Measurements from ENCODE around the gene GRIK3.

DNA sequence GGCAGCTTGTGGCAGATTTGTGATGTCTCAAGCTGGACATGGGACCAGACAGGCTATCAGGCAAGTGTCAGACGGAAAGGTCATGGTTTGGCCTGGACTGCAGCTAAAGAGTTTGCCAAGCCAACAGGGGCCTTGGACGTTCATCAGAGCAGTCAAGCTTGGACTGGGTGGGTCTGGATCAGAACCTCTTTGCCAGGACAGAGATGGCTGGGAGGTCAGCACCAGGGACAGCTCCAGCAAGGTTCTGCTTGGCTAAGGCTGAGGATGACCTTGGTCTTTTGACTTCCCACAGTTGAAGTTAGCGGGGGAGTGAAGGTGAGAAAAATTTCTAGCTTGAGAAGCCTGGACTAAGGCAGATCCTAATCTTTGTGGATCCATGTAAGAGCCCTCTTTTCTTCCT is 68.1 kb downstream of the GRIK3 start:
- TF ChIP-seq, protein P1, sequence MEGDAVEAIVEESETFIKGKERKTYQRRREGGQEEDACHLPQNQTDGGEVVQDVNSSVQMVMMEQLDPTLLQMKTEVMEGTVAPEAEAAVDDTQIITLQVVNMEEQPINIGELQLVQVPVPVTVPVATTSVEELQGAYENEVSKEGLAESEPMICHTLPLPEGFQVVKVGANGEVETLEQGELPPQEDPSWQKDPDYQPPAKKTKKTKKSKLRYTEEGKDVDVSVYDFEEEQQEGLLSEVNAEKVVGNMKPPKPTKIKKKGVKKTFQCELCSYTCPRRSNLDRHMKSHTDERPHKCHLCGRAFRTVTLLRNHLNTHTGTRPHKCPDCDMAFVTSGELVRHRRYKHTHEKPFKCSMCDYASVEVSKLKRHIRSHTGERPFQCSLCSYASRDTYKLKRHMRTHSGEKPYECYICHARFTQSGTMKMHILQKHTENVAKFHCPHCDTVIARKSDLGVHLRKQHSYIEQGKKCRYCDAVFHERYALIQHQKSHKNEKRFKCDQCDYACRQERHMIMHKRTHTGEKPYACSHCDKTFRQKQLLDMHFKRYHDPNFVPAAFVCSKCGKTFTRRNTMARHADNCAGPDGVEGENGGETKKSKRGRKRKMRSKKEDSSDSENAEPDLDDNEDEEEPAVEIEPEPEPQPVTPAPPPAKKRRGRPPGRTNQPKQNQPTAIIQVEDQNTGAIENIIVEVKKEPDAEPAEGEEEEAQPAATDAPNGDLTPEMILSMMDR (conservative IDR thresholded peaks at IDR 0.05; ENCODE audit: low read depth in 2 of 2): no peak
- TF ChIP-seq ZNF114 (CRISPR knock-in tag; IDR thresholded peaks at IDR 0.05) (no peak), EZH2 (IDR thresholded peaks at IDR 0.05; ENCODE audit: low read depth, unreplicated experiment) (no peak), POLR2AphosphoS5 (IDR thresholded peaks at IDR 0.05; ENCODE audit: low read depth) (no peak), JUNB (IDR thresholded peaks at IDR 0.05; ENCODE audit: unreplicated experiment) (no peak), STAT1 (IDR thresholded peaks at IDR 0.05; ENCODE audit: unreplicated experiment) (no peak)
- TF ChIP-seq, protein P2, sequence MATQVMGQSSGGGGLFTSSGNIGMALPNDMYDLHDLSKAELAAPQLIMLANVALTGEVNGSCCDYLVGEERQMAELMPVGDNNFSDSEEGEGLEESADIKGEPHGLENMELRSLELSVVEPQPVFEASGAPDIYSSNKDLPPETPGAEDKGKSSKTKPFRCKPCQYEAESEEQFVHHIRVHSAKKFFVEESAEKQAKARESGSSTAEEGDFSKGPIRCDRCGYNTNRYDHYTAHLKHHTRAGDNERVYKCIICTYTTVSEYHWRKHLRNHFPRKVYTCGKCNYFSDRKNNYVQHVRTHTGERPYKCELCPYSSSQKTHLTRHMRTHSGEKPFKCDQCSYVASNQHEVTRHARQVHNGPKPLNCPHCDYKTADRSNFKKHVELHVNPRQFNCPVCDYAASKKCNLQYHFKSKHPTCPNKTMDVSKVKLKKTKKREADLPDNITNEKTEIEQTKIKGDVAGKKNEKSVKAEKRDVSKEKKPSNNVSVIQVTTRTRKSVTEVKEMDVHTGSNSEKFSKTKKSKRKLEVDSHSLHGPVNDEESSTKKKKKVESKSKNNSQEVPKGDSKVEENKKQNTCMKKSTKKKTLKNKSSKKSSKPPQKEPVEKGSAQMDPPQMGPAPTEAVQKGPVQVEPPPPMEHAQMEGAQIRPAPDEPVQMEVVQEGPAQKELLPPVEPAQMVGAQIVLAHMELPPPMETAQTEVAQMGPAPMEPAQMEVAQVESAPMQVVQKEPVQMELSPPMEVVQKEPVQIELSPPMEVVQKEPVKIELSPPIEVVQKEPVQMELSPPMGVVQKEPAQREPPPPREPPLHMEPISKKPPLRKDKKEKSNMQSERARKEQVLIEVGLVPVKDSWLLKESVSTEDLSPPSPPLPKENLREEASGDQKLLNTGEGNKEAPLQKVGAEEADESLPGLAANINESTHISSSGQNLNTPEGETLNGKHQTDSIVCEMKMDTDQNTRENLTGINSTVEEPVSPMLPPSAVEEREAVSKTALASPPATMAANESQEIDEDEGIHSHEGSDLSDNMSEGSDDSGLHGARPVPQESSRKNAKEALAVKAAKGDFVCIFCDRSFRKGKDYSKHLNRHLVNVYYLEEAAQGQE (IDR thresholded peaks at IDR 0.05; ENCODE audit: unreplicated experiment): peak; percentile 89
